Liver (tissue), 3 donors: ENCODE results near the gene BAIAP2L1.

Source experiments
- ATF3 ChIP-seq: IDR thresholded peaks from 2 replicates; pipeline ENCODE4 v1.6.1; 2016; ENCODE audit warnings: antibody characterized with exemption
- CTCF ChIP-seq: fragments of 150-350 bp; IDR thresholded peaks from 2 replicates; pipeline ENCODE4 v1.5.1; 2017; ENCODE audit warnings: improper control_type of control experiment, low read depth, low read length; ENCODE audit not compliant: missing input control
- EGR1 ChIP-seq, 2 donors: IDR thresholded peaks; 2 replicates each; pipeline ENCODE4 v1.6.1; 2016 to 2018; ENCODE audit warnings: antibody characterized with exemption in 2 of 2, low read depth in 2 of 2
- MAX ChIP-seq: IDR thresholded peaks from 2 replicates; pipeline ENCODE4 v1.6.1; 2016; ENCODE audit warnings: antibody characterized with exemption
- RAD21 ChIP-seq, 2 donors: IDR thresholded peaks; 2 replicates each; pipeline ENCODE4 v1.6.1; 2016; ENCODE audit warnings: antibody characterized with exemption in 2 of 2, mild to moderate bottlenecking in 2 of 2
- REST ChIP-seq: IDR thresholded peaks from 2 replicates; pipeline ENCODE4 v1.6.1; 2016; ENCODE audit warnings: antibody characterized with exemption, mild to moderate bottlenecking
- RXRA ChIP-seq, 2 donors: IDR thresholded peaks; 2 replicates each; pipeline ENCODE4 v1.6.1; 2017 to 2018; ENCODE audit warnings: antibody characterized with exemption in 2 of 2, mild to moderate bottlenecking in 1 of 2
- TAF1 ChIP-seq: conservative IDR thresholded peaks from 2 replicates; pipeline ENCODE4 v1.6.1; 2016; ENCODE audit warnings: antibody characterized with exemption, mild to moderate bottlenecking
- donor health status: healthy.
- donor health status: healthy.

GRCh38 chr7:98418636-98419315, 17.9 kb upstream of the BAIAP2L1 start:
- no peak for TF ChIP-seq CTCF
- TF ChIP-seq MAX, result peak; percentile 81
- TF ChIP-seq ATF3, result peak; percentile 94
- TF ChIP-seq REST, result peak; percentile 86
- no peak for TF ChIP-seq RAD21 (IDR thresholded peaks at IDR 0.05)
- TF ChIP-seq TAF1, result no peak
- TF ChIP-seq RXRA (IDR thresholded peaks at IDR 0.05), result peak; percentile 99
- TF ChIP-seq EGR1 (IDR thresholded peaks at IDR 0.05; ENCODE audit: low read depth in 2 of 2), result peak in 1 of 2 donors; percentile 66
